GM21423 (cell line): ENCODE data around the gene PDXDC1.
"Not testable (repeated sequence)": the region's sequence is repeated elsewhere in the genome, so short reads cannot be mapped to it uniquely, and the experiment has no call there.

Experiments used
- ATAC-seq: cut with Tn5 transposase; IDR thresholded peaks from one replicate; pipeline ENCODE4 v1.9.1; 2021; ENCODE audit warnings: mild to moderate bottlenecking, moderate library complexity; ENCODE audit not compliant: unreplicated experiment

PDXDC1 gene

DNA sequence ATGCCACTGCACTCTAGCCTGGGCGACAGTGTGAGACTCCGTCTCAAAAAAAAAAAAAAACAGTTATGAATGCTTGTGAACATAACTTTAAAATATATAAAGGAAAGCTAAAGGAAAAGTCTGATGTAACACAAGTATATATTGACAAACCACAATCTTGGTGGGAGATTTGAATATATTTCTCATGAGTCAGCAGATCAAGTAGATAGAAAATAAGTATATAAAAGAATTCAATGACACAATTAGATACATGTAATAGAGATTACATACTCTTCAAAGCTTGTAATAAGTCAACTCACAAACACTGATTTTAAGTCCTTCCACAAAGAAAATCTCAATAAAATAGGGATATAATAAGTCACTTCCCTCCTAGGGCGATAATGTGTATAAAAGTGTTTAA is 40.8 kb downstream of the PDXDC1 start:
- not testable (repeated sequence) for ATAC-seq

DNA sequence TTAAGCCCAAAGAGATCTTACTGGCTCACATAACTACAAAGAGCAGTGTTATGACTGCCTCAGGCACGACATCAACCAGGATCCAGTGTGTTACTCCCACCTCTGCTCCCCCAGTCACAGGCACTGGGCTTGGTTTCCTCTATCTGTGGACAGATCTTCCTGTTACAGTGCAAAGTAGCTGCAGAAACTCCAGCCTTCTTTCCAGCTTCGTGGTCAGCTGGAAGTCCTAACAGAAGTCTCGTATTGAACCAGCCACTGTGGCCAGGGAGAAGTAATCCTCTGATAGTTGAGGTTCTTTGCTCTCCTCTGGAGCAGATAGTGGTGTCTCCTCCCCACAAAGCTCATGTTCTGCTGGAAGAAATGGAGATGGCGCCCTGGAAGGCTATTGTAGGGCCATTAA is 41.5 kb downstream of the PDXDC1 start:
- ATAC-seq = not testable (repeated sequence)

DNA sequence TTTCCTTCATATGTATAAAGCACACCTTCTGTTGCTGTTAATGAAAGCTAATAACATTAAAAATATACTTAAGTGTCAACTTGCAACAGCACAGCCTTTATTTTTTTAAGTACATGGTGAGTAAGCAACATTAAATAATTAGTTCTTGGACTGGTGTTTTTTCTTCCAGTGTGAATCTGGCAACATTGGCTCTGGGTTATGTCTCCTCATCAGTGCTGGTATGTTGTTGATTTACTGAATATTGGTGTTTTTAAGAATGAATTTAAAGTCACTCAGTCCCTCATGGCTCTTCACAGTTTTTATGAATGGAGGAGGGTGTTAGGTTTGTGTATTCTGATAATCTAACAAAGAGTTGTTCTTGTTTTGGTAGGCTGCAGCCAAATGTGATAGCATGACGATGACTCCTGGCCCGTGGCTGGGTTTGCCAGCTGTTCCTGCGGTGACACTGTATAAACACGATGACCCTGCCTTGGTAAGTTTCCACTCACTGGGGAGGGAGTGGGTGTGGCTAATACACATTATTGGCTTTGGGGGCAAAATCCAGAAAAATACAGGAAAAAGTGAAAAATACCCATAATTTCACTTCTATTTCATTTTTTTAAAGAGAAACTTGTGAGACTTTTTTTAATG is 42.2 kb downstream of the PDXDC1 start:
- ATAC-seq = not testable (repeated sequence)

DNA sequence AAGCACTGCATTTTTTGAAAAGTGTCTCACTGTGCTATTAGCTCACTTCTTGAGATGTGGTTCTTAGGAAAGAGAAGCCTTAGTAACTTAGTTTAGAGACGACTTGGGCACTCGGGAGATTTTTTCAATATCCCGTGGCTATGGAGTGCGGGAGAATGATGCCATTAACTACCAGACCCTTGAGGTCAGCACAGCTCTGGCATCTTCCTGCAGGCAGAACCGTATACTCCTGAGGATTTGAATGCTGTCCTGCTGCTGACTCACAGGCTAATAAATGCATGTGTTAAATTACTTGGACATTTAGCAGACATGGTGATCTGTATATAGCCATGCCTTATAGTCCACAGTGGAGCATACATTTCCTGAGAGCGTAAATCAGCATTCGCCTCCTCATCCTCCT is 46.6 kb downstream of the PDXDC1 start:
- ATAC-seq = not testable (repeated sequence)

DNA sequence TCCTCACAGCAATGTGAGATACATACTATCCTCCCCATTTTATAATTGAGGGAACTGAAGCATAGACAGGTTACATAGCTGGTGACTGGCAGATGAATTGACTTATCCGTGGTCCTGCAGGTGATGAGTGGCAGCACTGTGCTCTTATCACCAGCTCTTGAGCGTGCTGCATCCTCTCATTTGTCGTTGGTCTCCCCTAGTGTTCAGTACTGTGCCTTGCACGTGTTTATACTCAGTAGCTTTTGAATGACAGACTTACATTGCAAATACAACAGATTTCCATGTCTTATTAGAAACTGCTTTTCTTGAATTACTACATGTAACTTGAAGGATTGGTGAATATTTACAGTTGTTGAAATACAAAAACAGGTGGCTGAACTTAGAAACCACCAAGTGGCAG is 47.4 kb downstream of the PDXDC1 start:
- ATAC-seq = peak; percentile 63

DNA sequence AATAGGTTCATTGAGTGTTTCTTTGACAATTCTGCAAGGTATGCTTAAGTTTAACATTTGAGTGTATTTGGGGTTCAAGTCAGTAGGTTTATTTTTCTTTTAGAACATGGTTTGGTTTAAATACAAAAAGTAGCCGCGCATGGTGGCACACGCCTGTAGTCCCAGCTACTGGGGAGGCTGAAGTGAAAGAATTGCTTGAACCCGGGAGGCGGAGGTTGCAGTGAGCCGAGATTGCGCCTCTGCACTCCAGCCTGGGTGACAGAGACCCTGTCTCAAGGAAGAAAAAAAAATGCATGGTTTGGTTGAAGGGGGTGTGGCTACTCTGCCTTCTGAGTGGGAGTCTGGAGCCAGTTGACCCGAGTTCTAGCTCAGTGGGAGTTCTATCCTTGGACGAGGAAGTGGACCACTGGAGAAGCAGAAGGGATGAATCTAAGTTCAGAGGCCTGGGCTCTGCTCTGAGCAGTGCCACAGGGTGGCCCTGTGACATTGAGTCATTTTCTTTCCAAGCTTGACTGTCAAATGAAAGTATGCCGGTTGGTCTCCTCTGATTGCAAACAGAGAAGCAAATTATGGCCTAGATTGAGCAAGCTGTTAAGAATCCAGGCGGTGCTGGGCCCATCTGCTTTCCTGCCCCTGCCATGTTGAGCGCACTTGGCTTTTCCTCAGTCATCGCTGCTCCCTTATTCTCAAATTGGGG is 48.7 kb downstream of the PDXDC1 start:
- ATAC-seq = not testable (repeated sequence)

DNA sequence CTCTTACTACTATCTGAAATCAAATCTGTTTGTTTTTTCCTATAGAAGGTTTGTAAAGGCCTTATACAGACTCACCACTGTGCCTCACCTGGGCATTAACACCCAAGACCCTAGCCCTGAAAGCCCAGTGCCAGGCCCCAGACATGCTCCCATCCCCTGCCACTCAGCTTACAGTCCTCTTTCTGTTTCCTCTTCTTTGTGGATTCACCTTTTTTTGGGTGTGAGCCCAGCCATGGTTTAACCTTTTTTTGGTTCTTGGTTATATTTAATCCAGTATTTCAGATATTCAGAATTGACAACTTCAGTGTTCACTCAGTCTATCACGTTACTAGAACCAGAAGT is 50.0 kb downstream of the PDXDC1 start:
- not testable (repeated sequence) for ATAC-seq

DNA sequence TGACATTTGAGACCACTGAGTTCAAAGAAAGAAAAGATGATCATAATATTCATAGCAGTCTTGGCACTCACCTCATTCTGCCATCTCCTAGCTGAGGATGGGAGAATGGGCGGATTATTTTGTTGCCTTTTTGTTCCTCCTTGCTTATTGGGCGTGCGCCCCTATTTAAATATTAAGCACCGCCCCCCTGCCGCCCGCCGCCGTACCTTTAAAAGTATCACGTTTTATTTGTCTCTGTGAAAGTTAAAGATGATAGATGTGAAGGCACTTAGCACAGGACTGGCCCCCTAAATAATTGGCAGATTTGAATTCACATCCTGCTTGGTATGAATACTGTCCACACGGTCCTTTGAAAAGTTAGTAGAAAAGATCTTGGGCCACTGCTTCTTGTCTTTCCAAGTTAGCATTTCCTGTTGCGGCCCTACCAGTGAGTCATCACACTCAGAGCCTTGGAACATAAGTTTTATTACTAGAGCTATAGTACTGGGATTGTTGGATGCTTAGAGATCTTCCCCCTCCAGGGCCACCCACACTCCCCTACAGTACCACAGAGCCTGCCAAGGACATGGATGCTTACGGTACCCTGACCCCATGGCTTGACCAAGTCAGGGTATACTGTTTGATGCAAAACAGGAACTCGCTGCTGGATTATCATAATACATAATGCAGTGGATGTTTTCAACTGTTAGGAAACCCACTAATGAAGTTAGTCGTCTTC is 50.6 kb downstream of the PDXDC1 start:
- not testable (repeated sequence) for ATAC-seq

DNA sequence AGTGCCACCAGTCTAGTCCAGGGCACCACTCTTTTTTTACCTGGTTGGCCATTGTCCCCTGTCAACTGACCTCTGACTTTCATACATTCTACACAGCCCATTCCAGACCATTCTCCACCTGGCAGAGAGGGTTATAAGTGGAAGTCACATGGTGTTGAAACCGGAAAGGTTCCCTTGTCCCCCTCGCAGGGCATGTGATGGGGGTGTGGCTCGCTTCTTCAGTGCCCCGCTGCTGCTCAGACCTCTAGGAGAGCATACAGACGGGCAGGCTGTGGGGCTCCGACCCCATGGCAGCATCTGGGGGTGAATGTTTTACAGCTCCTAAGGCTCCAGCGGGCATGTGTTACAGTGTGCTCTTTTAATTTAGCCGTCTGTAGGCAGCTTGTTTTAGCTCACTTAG is 52.2 kb downstream of the PDXDC1 start:
- ATAC-seq = not testable (repeated sequence)

DNA sequence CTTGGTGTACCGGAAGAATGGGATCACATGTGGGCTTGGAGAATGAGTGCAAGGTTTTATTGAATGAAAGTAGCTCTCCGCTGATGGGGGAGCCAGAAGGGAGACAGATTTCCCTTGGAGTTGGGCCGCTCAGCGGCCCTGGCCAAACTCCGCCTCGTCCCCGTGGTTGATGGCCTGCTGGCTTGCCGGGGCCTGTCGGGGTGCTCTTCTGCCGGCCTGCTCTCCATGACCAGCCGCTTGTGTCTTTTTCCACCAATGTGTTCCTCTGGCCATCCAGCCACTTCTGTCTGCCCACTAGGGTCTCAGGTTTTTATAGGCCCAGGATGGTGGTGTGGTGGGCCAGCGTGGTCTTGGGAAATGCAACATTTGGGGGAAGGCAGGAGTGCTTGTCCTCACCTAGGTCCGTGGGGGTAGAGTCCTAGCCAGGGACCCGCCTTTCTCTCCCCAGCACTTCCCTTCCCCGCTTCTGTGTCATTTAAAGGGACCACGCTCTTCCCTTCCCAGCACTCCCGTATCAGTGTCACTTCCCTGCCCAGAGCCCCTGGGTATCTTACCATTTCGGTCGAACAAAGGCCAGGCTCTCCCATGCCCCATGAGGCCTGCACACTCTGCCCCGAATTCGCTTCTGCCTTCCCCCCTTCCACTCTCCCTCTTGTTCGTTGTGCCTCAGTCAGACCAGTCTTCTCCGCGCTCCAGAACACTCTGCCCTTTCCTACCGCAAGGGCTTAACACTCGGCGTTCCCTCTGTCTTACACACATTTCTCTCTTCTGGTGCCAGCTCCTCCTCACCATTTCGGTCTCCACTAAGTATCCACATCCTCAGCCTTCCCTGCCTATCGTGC is 52.9 kb downstream of the PDXDC1 start:
- not testable (repeated sequence) for ATAC-seq

DNA sequence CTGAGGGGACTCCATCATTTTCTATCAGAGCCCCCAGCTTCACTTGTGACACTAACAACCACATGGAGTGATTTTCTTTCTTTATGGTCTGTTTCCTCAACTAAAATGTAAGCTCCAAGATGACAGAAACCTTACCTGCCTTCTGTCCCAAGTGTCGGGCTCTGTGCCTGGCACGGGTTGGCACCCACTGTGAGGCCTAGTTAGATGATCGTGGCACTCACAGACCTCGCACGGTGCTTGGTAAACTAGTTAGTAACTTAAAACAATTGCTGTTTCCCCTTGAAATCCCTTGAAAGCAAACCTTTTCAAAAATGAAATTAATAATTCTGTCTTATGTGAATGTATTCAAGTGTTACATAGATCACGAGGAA is 53.5 kb downstream of the PDXDC1 start:
- not testable (repeated sequence) for ATAC-seq

DNA sequence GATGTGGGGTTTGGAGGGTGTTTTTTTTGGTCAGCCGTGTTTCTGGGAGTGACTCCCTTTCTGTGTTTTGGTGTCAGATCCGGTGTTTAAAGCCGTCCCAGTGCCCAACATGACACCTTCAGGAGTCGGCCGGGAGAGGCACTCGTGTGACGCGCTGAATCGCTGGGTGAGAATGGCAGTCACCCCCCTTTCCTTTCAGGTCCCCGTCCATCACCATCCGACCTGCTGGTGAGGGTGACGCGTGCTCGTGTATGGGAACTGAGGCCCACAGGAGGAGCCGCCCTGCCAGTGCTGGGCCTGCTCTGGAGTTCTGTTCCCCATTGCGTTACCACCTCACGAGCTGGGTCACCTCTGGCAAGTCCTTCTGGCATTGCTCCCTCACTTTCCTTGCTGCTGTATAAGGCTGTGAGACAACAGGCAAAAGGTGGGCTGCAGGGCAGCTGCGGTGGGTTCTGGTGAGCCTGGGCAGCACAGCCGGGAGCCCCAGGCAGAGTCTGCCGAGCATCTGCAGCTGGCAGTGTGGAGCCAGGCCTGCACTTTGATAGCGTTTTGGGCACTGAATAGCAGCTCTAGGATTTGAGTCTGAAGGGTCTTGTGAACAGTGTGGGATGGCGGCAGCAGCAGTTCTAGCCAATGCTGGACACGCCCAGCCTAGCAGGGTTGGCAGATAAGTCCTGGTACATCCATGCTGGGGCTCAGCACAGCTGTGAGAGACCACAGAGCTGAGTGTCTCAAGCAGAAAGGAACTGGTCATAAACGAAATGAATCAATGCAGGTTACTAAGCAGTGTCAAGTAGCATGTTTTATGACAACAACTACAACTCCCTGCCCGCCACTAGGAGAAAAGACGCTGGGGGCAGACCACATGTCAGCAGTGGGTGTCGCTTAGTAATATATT is 54.2 kb downstream of the PDXDC1 start:
- not testable (repeated sequence) for ATAC-seq

DNA sequence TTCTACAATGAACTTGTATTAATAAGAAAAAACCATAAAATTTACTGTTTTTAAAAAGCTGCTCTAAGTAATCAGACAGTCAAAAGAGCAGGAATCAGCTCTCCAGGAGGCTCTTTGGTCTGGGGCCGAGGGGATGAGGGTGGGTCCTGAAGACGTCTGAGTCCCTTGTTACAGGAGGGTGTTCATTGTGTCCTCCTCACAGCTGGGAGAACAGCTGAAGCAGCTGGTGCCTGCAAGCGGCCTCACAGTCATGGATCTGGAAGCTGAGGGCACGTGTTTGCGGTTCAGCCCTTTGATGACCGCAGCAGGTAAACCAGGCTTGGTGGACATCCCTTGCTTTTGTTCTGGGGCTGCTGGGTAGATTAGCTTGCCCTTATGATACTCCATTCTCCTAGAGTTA is 54.9 kb downstream of the PDXDC1 start:
- ATAC-seq = not testable (repeated sequence)

DNA sequence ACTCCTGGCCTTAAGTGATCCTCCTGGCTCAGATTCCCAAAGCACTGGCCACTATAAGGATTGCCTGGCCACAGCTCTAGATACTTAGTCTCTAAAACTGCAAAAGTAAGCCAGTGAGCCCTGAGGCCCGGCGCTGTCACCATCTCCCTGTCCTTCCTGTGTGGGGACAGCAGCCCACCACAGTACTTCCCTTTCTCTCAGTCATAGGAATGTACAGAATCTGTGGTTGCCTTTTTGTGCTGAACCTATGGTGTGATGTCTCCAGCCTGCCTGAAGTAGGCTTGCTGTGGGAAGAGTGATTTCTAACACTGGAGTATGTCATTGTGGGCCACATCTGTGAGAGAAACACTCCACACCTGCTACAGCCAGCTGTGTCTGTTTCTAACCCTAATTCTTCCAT is 56.4 kb downstream of the PDXDC1 start:
- no peak for ATAC-seq

DNA sequence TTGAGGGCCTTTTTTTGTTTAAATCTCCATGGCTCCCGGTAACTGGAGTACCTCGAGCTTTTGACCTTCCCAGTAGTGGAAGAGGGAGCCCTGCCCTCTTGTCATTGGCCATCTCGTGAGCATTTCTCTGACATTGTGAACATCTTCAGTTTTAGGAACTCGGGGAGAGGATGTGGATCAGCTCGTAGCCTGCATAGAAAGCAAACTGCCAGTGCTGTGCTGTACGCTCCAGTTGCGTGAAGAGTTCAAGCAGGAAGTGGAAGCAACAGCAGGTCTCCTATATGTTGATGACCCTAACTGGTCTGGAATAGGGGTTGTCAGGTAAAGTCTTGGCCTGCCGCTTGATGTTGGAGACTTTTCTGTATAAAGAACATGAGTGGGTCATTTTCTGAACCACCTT is 56.8 kb downstream of the PDXDC1 start:
- ATAC-seq = no peak

DNA sequence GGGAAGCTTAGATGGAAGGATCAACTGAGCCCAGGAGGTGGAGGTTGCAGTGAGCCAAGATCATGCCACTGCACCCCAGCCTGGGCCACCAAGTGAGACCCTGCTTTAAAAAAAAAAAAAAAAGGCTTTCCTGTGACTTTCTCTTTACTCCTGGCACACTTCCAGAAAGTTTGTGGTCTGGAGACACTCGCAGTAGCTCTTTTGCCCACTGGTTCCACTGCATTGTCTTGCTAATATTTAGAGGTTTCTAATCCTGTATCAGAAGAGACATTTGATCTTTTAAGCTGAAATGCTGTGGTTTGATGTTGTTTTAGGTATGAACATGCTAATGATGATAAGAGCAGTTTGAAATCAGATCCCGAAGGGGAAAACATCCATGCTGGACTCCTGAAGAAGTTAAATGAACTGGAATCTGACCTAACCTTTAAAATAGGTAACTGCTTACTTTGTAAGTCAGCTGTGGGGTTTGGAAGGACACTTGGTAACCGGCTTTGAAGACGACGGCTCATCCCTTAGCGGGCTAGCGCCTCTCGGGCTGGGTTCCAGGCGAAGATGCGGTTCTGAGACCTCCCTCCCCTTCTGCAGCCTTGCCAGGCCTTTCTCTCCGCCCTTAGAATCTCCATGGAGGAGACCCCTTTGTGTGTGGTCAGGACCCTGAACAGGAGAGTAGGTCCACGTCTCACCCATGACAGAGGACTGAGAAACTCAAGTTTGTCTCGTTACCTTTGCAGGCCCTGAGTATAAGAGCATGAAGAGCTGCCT is 57.9 kb downstream of the PDXDC1 start:
- no peak for ATAC-seq

DNA sequence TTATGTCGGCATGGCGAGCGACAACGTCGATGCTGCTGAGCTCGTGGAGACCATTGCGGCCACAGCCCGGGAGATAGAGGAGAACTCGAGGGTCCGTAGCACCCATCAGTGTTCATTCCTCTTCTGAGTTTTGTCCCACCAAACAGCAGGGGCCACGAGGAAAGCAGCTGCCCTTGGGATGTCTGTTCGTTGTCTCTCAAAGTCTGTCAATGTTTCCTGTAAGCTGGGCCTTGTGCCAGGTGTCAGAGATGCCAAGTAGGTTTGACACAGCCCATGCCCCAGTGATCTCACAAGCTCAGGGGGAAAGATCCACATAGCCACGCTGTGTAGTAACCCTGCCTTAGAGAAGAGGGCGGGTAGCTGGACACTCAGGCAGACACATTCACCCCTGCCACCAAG is 58.5 kb downstream of the PDXDC1 start:
- no peak for ATAC-seq

DNA sequence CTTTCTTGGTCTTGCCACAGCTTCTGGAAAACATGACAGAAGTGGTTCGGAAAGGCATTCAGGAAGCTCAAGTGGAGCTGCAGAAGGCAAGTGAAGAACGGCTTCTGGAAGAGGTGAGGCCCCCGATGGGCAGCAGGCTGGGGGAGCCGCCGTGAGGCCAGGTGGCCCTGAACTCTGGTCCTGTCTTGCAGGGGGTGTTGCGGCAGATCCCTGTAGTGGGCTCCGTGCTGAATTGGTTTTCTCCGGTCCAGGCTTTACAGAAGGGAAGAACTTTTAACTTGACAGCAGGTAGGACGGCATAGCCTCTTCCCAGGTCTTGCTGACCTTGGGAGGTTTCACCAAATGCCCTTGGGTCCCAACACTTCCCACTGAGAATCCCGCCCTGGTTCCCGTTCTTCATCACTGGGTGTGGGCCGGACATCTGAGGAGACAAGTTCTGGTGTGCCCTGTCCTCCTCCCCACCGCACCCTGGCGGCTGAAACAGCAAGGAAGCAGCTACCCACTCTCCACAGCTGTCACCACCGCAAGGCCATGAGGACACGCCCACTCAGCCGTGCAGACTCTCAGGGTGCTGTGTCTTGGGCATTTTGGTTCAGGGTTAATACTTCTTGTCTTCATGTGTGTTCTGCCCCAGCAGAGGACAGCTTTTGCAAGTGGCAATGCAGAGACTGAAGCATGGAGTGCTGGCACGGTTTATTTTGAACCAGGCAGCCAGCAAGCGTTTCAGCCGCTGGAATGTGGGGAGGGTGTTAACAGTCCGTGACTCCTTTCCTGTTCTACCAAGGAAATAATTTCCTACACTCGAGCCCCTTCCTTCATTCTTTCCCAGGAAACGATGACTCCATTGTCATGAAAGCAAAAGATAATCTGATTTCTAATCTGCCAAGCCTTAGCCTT is 59.7 kb downstream of the PDXDC1 start:
- no peak for ATAC-seq
